Choroid plexus epithelial cell (primary cell): Measurements from ENCODE around the gene THAP9.

Experiments
- DNase-seq: peaks from one replicate; pipeline ENCODE4 v3.0.0-alpha.2; 2010; ENCODE audit warnings: low read depth
- H3K4me3 ChIP-seq: 2 replicates; pipeline ENCODE4 v1.5.1; 2011; ENCODE audit warnings: low read depth, mild to moderate bottlenecking, control low read depth, low read length, moderate library complexity
- TF ChIP-seq, protein P1 (sequence below): conservative IDR thresholded peaks from 2 replicates; pipeline ENCODE4 v1.5.1; 2011; ENCODE audit warnings: low read depth, mild to moderate bottlenecking, control low read depth, inconsistent platforms, low read length, moderate library complexity

THAP9 gene

DNA sequence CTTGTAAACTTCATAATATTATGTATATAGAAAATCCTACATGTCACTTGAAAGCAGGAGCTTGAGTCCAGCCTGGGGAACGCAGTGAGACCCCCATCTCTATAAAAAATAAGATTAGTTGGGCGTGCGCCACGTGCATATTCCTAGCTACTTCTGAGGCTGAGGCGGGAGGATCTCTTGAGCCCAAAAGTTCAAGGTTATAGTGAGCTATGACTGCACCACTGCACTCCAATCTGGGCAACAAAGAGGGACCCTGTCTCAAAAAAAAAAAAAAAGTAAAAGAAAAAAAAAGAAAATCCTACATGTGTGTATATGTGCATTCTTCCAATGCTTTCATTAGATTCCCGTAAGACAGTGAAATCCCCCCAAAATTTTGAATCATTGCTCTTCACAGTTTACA lies 11.2 kb upstream of the THAP9 start:
- TF ChIP-seq, protein P1, sequence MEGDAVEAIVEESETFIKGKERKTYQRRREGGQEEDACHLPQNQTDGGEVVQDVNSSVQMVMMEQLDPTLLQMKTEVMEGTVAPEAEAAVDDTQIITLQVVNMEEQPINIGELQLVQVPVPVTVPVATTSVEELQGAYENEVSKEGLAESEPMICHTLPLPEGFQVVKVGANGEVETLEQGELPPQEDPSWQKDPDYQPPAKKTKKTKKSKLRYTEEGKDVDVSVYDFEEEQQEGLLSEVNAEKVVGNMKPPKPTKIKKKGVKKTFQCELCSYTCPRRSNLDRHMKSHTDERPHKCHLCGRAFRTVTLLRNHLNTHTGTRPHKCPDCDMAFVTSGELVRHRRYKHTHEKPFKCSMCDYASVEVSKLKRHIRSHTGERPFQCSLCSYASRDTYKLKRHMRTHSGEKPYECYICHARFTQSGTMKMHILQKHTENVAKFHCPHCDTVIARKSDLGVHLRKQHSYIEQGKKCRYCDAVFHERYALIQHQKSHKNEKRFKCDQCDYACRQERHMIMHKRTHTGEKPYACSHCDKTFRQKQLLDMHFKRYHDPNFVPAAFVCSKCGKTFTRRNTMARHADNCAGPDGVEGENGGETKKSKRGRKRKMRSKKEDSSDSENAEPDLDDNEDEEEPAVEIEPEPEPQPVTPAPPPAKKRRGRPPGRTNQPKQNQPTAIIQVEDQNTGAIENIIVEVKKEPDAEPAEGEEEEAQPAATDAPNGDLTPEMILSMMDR: no peak
- no peak for DNase-seq
- peak overlapping the region; percentile 94 for H3K4me3 ChIP-seq

DNA sequence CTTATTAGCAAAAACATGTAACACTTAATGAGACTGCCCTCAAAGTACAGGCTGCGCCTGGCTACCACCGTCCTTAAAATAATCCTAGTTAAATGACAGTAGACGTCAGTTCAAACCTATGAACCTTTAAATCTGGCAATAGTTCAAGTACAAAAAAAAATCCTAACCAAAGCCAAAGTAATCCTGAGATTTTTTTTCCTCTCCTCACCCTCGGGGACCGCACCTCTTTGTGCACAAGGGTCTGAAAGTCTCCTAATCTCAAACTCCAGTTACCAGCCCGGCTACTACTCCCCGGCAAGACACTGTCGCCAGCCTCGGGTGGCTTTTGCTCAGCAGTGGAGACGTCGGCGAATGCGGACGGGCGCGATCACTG lies 10.0 kb upstream of the THAP9 start:
- H3K4me3 ChIP-seq: peak overlapping the region; percentile 94
- TF ChIP-seq, protein P1: no peak
- peak; percentile 24 for DNase-seq

DNA sequence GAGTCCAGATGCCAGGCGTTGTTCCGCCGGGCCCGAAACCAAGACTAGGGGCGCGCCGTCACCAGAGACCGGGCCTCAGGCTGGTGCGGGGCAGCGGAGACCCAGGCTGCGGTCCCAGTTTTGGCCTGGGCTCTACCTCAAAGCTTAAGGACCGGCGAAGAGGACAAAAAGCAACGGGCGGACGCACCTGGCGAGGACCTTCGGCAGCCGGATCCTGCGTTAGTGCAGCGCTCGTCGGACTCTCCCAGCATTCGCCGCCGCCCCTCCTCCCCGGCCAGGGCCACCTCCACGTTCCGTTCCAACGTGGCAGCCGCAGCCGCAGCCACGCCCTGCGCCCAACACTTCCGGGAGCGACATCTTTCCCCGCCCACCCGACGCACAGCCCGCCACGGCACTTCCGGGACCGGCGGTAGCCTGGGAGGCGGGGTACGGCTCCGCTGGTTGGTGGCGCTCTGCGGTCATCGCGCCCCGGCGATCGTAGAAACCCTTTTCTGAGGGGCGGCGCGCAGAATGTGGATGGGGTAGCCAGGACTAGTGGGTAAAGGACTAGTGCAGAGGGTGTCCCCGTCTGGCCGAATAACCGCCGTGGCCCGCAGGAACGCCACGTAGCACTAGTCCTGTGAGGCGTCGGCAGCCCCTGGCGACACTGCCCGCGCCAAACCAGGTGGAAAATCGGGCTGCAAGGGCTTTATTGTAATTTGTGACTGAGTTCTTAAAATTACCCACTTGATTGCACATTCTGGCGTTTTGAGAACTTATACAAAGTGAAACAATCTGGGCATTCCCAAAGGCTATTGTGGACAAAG lies 9.4 kb upstream of the THAP9 start, which contains the start of gene SEC31A:
TSS of gene SEC31A (minus strand) at position 253 of the 806 bp plus-strand sequence. CDS start 9,217 bp downstream, outside the sequence.
- H3K4me3 ChIP-seq: peak within 1 kb of the TSS; percentile 94
- peak; percentile 95 for DNase-seq
- TF ChIP-seq, protein P1: peak; percentile 11

DNA sequence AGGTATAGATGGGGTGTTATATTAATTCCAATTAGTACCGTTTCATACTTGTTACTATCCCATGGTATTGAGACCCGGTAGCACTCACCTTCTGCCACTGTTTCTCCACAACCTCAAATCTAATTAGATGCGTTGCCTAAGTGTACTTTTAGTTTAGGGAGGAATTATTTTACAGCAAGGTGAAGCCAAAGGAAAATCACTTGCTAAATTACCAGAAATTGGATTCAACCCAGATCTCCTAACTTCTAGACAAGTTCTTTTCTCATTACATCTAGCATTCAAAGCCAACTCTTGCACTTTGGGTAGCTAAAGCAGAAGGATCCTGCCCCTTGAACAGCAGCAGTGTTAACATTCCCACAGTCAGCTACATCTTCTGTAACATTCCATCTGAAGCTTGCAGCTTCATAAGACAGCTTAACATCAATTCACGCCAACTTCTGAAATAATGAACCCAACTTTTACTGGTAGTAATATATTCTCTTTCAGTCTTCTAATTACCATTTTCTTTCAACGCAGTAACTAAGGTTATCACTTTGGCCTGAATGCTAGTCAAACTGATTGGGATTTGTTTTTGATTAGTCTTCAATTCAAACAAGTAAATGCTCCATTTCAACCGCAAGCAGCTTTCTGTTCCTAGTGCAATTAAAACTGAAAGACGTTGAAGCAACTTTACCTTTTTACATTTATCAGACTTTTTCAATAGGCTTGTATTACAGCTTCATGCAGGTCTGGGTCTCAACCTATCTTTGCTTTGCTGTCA lies 8.6 kb upstream of the THAP9 start:
- DNase-seq: peak; percentile 54
- TF ChIP-seq, protein P1: no peak
- H3K4me3 ChIP-seq: peak overlapping the region; percentile 94

DNA sequence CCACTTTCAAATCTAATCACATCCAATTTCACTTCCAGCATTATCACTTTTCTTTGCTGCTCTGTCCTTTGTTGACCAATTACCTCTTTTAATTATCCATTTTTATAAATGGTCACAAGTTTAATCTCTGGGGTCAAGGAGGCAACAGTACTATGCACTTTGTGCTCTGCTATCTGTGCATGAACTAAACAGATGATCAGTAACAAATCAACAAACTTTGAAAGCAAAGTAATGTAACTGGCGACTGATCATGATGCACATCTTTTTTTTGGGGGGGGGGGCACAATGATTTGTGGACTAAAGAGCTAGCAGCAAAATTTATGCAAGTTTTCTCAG lies 8.1 kb upstream of the THAP9 start:
- no peak overlapping the region for H3K4me3 ChIP-seq
- TF ChIP-seq, protein P1: no peak
- no peak for DNase-seq

DNA sequence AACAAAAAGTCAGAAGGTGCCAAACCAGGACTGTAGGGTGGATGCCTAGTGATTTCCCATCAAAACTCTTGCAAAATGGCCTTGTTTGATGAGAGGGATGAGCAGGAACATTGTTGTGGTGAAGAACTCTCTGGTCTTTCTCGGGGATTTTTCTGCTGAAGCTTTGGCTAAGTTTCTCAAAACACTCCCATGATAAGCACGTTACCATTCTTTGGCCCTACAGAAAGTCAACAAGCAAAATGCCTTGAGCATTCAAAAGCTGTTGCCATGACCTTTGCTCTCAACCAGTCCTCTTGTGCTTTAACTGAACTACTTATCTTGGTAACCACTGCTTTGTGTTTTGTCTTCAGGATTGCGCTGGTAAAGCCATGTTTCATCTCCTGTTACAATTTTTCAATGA lies 6.6 kb upstream of the THAP9 start:
- TF ChIP-seq, protein P1: no peak
- peak; percentile 34 for DNase-seq
- H3K4me3 ChIP-seq: no peak overlapping the region
